Caco-2 (cell line): ENCODE measurements around the gene LYRM9. TPM values are rescaled to one million over a fixed set of nuclear protein-coding genes. Genes with fewer than 3 reads are reported as not detected.

ENCODE experiments used
- BruUV-seq: library from RNA; stranded (reverse); fragments of 400-500 nt; replicated peaks from 2 replicates; lab custom pipeline; 2021; lab: Mats Ljungman, UMichigan
- CTCF ChIA-PET: fragments of 300-600 bp; sonication (Branson Sonifier 250); formaldehyde crosslinking; loops from one replicate; lab custom pipeline; 2022; ENCODE audit warnings: antibody characterized with exemption; lab: Charles Lee
- POLR2A ChIA-PET: fragments of 300-600 bp; sonication (Branson Sonifier 250); formaldehyde crosslinking; loops from one replicate; lab custom pipeline; 2022; ENCODE audit warnings: antibody characterized with exemption; lab: Charles Lee
- DNase-seq, 2 experiments: peaks; one replicate each; pipeline versions ENCODE4 v3.0.0 to v3.0.0-alpha.2; 2020 to 2022
- H3K27me3 ChIP-seq: replicated peaks from 2 replicates; pipeline ENCODE4 v1.6.0; 2011; ENCODE audit warnings: low read length; ENCODE audit not compliant: control insufficient read depth, insufficient read depth
- H3K36me3 ChIP-seq: 2 replicates; pipeline ENCODE4 v1.5.1; 2011; ENCODE audit warnings: low read length; ENCODE audit not compliant: control insufficient read depth, insufficient read depth
- H3K4me1 ChIP-seq: fragments of 250-450 bp; sonication (Bioruptor Pico); 2 replicates; pipeline ENCODE4 v1.5.1; 2020; ENCODE audit warnings: mild to moderate bottlenecking
- H3K4me3 ChIP-seq: 2 replicates; pipeline ENCODE4 v1.5.1; 2011; ENCODE audit warnings: low read depth, mild to moderate bottlenecking, control low read depth, low read length
- H3K9me3 ChIP-seq: fragments of 250-450 bp; sonication (Bioruptor Pico); 2 replicates; pipeline ENCODE4 v1.5.1; 2020; ENCODE audit warnings: mild to moderate bottlenecking, moderate library complexity
- H3K27ac Mint-ChIP-seq: one replicate; pipeline ENCODE4 v1.8.0; 2022; ENCODE audit warnings: mixed read lengths; ENCODE audit not compliant: unreplicated experiment
- H3K27me3 Mint-ChIP-seq: one replicate; pipeline ENCODE4 v1.8.0; 2022; ENCODE audit warnings: mixed read lengths; ENCODE audit not compliant: insufficient read depth, unreplicated experiment
- H3K36me3 Mint-ChIP-seq: one replicate; pipeline ENCODE4 v1.8.0; 2022; ENCODE audit warnings: mild to moderate bottlenecking, mixed read lengths; ENCODE audit not compliant: insufficient read depth, unreplicated experiment
- H3K4me1 Mint-ChIP-seq: one replicate; pipeline ENCODE4 v1.8.0; 2022; ENCODE audit warnings: low read depth, mixed read lengths; ENCODE audit not compliant: unreplicated experiment
- H3K4me3 Mint-ChIP-seq: one replicate; pipeline ENCODE4 v1.8.0; 2022; ENCODE audit warnings: mild to moderate bottlenecking, moderate library complexity, mixed read lengths; ENCODE audit not compliant: unreplicated experiment
- H3K9me3 Mint-ChIP-seq: one replicate; pipeline ENCODE4 v1.8.0; 2022; ENCODE audit warnings: mixed read lengths; ENCODE audit not compliant: unreplicated experiment
- CTCF ChIP-seq, 2 experiments: fragments of 200-600 bp in 1 of 2; IDR thresholded peaks; 1 replicate in 1 of 2; 2 replicates in 1 of 2; pipeline versions ENCODE4 v1.5.1 to v1.8.0; 2011 to 2022; ENCODE audit warnings: antibody characterized with exemption in 1 of 2, control low read depth in 1 of 2, inconsistent platforms in 1 of 2, low read depth in 1 of 2, low read length in 1 of 2, mild to moderate bottlenecking in 1 of 2, moderate library complexity in 1 of 2; ENCODE audit not compliant: insufficient read depth in 1 of 2, severe bottlenecking in 1 of 2, unreplicated experiment in 1 of 2
- intact Hi-C: fragments of 100-400 bp; cut with micrococcal nuclease; formaldehyde crosslinking; loops from one replicate; pipeline ENCODE4 v1.10.0; 2022; ENCODE audit not compliant: unreplicated experiment
- total RNA-seq: library from RNA; stranded (reverse); gene quantifications from 2 replicates; pipeline ENCODE4 v1.2.3, GENCODE V29; 2022

Gene LYRM9
- total RNA-seq, 1 experiment from 2014 or later: 29.1 TPM

- no TSS peak for BruUV-seq
- no peak for TF ChIP-seq CTCF (IDR thresholded peaks at IDR 0.05; ENCODE audit: insufficient read depth in 1 of 2, low read depth in 1 of 2, low read length in 1 of 2, severe bottlenecking in 1 of 2, unreplicated experiment in 1 of 2)
- Histone ChIP-seq H3K27me3 (no peaks in the 10 kb centered on the region), H3K9me3 (no peaks in the 10 kb centered on the region; the same call in 1 of the 2 replicates), H3K4me1 (peaks cover 6% of the 10 kb centered on the region), H3K36me3 (no peaks in the 10 kb centered on the region), H3K4me3 (no peak overlapping the region)
- Mint-ChIP-seq H3K27ac (no peak overlapping the region), H3K4me1 (peaks cover 13% of the 10 kb centered on the region), H3K4me3 (no peak overlapping the region), H3K9me3 (no peaks in the 10 kb centered on the region), H3K27me3 (no peaks in the 10 kb centered on the region), H3K36me3 (peaks cover 5% of the 10 kb centered on the region)
- ChIA-PET CTCF (interaction anchor here (1.4 kb wide), 1 partner anchor 9 kb away, joined by 3 read pairs; no protein-coding TSS in a partner anchor), POLR2A (no interaction called here)
- intact Hi-C loops: loop anchor here (5.0 kb wide), 1 partner anchor 84 kb away; no protein-coding TSS in a partner anchor
- DNase-seq: peak in 1 of 2 experiments; percentile 19
Observed at GRCh38 chr17:27898096-27898495, 4.9 kb upstream of the LYRM9 start.

- no peaks in the 10 kb centered on the region for H3K36me3 ChIP-seq
- Mint-ChIP-seq H3K4me1 (peaks cover 13% of the 10 kb centered on the region), H3K27ac (no peak overlapping the region), H3K27me3 (no peaks in the 10 kb centered on the region), H3K4me3 (no peak overlapping the region), H3K9me3 (no peaks in the 10 kb centered on the region), H3K36me3 (peaks cover 5% of the 10 kb centered on the region)
- CTCF ChIA-PET: no interaction called here
- H3K27me3 ChIP-seq: no peaks in the 10 kb centered on the region
- TF ChIP-seq CTCF (IDR thresholded peaks at IDR 0.05; ENCODE audit: insufficient read depth in 1 of 2, low read depth in 1 of 2, low read length in 1 of 2, severe bottlenecking in 1 of 2, unreplicated experiment in 1 of 2): no peak
- BruUV-seq: no TSS peak
- POLR2A ChIA-PET: no interaction called here
- intact Hi-C loops: loop anchor here (5.0 kb wide), 1 partner anchor 86 kb away; no protein-coding TSS in a partner anchor
- no peak for DNase-seq
- H3K4me1 ChIP-seq: peaks cover 13% of the 10 kb centered on the region
- H3K4me3 ChIP-seq: no peak overlapping the region
- no peaks in the 10 kb centered on the region; the same call in 1 of the 2 replicates for H3K9me3 ChIP-seq
Observed at GRCh38 chr17:27896701-27897100, 3.5 kb upstream of the LYRM9 start.

- peaks cover 13% of the 10 kb centered on the region for H3K4me1 ChIP-seq
- Mint-ChIP-seq H3K27ac (no peak overlapping the region), H3K27me3 (no peaks in the 10 kb centered on the region), H3K4me1 (peaks cover 19% of the 10 kb centered on the region), H3K9me3 (no peaks in the 10 kb centered on the region), H3K36me3 (peaks cover 5% of the 10 kb centered on the region), H3K4me3 (no peak overlapping the region)
- no peaks in the 10 kb centered on the region for H3K9me3 ChIP-seq
- no peak for DNase-seq
- TF ChIP-seq CTCF (IDR thresholded peaks at IDR 0.05; ENCODE audit: insufficient read depth in 1 of 2, low read depth in 1 of 2, low read length in 1 of 2, severe bottlenecking in 1 of 2, unreplicated experiment in 1 of 2): no peak
- CTCF ChIA-PET: no interaction called here
- H3K36me3 ChIP-seq: no peaks in the 10 kb centered on the region
- no peaks in the 10 kb centered on the region for H3K27me3 ChIP-seq
- POLR2A ChIA-PET: no interaction called here
- H3K4me3 ChIP-seq: no peak overlapping the region
- no TSS peak for BruUV-seq
- intact Hi-C loops: loop anchor here (5.0 kb wide), 1 partner anchor 86 kb away; no protein-coding TSS in a partner anchor
Observed at GRCh38 chr17:27895940-27896535, 2.9 kb upstream of the LYRM9 start.
